ENCODE data around the gene PIGS. TPM values are rescaled to one million over a fixed set of nuclear protein-coding genes. Genes with fewer than 3 reads are reported as not detected.
A peak's percentile ranks its signal among the peaks of the same experiment; 100 is the strongest.
"Not testable (repeated sequence)": the region's sequence is repeated elsewhere in the genome, so short reads cannot be mapped to it uniquely, and the experiment has no call there.

The PIGS gene
- total RNA-seq, 1 experiment from 2014 or later, result 50.2 TPM

DNA sequence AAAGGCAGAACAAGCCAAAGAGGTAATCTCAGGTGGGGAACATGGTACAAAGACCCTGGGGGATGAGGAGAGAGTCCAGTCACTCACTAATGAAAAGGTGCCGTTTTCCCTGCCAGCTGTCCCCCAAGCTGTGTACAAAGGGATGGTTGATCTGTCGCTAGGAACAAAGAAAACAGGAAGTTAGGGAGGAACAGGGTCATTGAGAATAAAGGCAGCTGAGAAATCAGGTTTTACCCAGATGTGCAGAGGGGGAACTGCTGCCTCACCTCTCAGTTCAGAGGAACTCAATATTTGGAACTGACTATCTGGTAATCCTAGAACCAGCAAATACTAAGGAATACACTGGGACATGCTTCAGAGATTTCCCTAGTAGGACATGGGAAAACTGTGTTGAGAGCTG, 41.2 kb upstream of the PIGS start:
- Histone ChIP-seq H3K36me3 (ENCODE audit: insufficient read depth, low read length) (peaks cover 54% of the 10 kb centered on the region), H3K9me2 (replicated peaks; ENCODE audit: insufficient read depth, low read length) (no peaks in the 10 kb centered on the region)
- no peak for DNase-seq

DNA sequence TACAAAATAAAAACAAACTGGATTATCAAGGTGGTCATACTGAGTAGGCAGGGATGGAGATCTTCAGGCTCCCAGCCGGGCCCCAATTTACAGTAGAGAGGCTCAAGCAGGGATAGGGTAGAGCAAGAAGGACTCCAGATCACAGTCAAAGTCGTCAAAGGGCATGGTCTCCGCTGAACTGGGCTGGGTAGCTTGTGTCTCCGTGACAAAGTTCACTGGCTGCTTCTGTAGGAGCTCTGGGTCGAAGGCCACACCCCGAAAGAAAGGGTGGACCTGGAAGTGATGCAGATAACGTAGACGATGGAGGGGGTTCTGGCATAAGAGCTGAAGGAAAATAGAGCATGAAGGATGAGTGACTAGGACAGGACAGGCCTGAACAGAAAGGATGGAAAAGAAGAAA, 39.1 kb upstream of the PIGS start:
- no peaks in the 10 kb centered on the region for H3K27me3 ChIP-seq (ENCODE audit: low read length)
- no peaks in the 10 kb centered on the region for H3K79me2 ChIP-seq (ENCODE audit: low read length)
- no peak overlapping the region for H2AFZ ChIP-seq (ENCODE audit: low read length)
- H3K4me3 ChIP-seq (ENCODE audit: low read length), result no peak overlapping the region
- H3K4me1 ChIP-seq (ENCODE audit: low read length), result no peaks in the 10 kb centered on the region; the same call in 1 of the 2 replicates
- 0 out of 2 replicates have a peak, but pooled peaks cover 5% of the 10 kb centered on the region for H4K20me1 ChIP-seq (ENCODE audit: insufficient read depth, low read depth, low read length)
- H3K9me3 ChIP-seq (ENCODE audit: low read length), result no peaks in the 10 kb centered on the region
- no peak for DNase-seq
- H3K9me2 ChIP-seq (replicated peaks; ENCODE audit: insufficient read depth, low read length), result no peaks in the 10 kb centered on the region
- H3K27ac ChIP-seq (ENCODE audit: low read length), result no peak overlapping the region
- no peak overlapping the region for H3K4me2 ChIP-seq (ENCODE audit: low read depth, low read length, poor library complexity, severe bottlenecking)
- peaks cover 38% of the 10 kb centered on the region for H3K36me3 ChIP-seq (ENCODE audit: insufficient read depth, low read length)
- H3K9ac ChIP-seq (ENCODE audit: low read length), result no peak overlapping the region

More for the DNA sequence above, 41.2 kb upstream of the PIGS start:
- H3K4me2 ChIP-seq (ENCODE audit: low read depth, low read length, poor library complexity, severe bottlenecking), result no peak overlapping the region
- H4K20me1 ChIP-seq (ENCODE audit: insufficient read depth, low read depth, low read length), result 0 out of 2 replicates have a peak, but pooled peaks cover 5% of the 10 kb centered on the region
- H2AFZ ChIP-seq (ENCODE audit: low read length), result no peak overlapping the region
- no peaks in the 10 kb centered on the region; the same call in 1 of the 2 replicates for H3K4me1 ChIP-seq (ENCODE audit: low read length)
- no peak overlapping the region for H3K9ac ChIP-seq (ENCODE audit: low read length)
- H3K4me3 ChIP-seq (ENCODE audit: low read length), result no peak overlapping the region
- H3K79me2 ChIP-seq (ENCODE audit: low read length), result no peaks in the 10 kb centered on the region
- H3K27ac ChIP-seq (ENCODE audit: low read length), result no peak overlapping the region
- H3K9me3 ChIP-seq (ENCODE audit: low read length), result no peaks in the 10 kb centered on the region
- H3K27me3 ChIP-seq (ENCODE audit: low read length), result no peaks in the 10 kb centered on the region

DNA sequence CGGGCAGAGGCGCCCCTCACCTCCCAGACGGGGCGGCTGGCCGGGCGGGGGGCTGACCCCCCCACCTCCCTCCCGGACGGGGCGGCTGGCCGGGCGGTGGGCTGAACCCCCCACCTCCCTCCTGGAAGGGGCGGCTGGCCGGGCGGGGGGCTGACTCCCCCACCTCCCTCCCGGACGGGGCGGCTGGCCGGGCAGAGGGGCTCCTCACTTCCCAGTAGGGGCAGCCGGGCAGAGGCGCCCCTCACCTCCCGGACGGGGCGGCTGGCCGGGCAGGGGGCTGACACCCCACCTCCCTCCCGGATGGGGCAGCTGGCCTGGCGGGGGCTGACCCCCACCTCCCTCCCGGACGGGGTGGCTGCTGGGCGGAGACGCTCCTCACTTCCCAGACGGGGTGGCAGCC, 32.7 kb upstream of the PIGS start:
- H3K9me3 ChIP-seq (ENCODE audit: low read length); H3K9me2 ChIP-seq (replicated peaks; ENCODE audit: insufficient read depth, low read length); H4K20me1 ChIP-seq (ENCODE audit: insufficient read depth, low read depth, low read length); H3K4me3 ChIP-seq (ENCODE audit: low read length); H3K79me2 ChIP-seq (ENCODE audit: low read length); H3K27ac ChIP-seq (ENCODE audit: low read length); H3K27me3 ChIP-seq (ENCODE audit: low read length); H3K4me2 ChIP-seq (ENCODE audit: low read depth, low read length, poor library complexity, severe bottlenecking); DNase-seq; H3K9ac ChIP-seq (ENCODE audit: low read length); H2AFZ ChIP-seq (ENCODE audit: low read length): not testable (repeated sequence)
- H3K4me1 ChIP-seq (ENCODE audit: low read length), result peaks cover 28% of the 10 kb centered on the region
- H3K36me3 ChIP-seq (ENCODE audit: insufficient read depth, low read length), result peaks cover 13% of the 10 kb centered on the region

DNA sequence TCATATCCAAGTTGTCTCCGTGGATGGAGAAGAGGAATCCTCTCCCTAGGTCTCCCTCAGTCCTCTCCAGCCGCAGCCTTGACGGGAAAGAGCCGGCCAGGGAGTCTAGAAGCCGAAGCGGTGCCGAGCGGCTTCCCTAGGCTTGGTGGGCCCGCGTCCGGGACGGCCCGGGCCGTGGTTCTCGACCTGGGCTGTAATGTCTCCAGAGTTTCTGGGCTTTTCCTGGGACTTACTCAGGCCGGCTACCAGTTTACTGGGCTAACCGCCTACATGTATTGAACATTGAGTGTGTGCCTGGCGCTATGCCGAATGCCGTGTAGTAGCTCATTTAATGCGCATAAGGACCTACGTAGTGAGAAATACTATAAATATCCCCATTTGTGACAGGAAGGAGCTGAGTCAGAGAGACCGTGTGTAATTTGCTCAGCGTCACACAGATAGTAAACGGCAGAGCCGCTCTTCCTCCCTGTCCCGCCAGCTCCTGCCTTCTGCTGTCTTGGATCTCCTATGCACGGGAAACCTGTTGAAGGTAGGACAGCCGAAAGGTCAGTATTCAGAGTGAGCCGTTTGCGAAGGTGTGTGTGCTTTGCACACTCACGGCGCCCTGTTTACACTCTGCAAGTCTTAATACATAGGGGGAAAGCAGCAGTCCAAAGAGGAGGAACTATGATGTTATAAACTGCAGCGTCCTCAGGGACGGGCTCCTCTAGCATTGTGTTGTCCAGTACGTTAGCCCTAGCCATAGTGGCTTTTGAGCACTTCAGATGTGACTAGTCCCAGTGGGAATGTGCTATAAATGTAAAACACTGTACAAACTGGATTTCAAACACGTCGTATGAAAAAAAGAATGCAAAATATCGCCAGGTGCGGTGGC, 28.2 kb upstream of the PIGS start:
- no peaks in the 10 kb centered on the region for H3K9me2 ChIP-seq (replicated peaks; ENCODE audit: insufficient read depth, low read length)
- peak overlapping the region; percentile 87 for H3K27ac ChIP-seq (ENCODE audit: low read length)
- peak overlapping the region; percentile 13; the same call in 1 of the 2 replicates for H2AFZ ChIP-seq (ENCODE audit: low read length)
- peaks cover 24% of the 10 kb centered on the region for H3K79me2 ChIP-seq (ENCODE audit: low read length)
- H3K9ac ChIP-seq (ENCODE audit: low read length), result peak overlapping the region; percentile 90
- peaks cover 39% of the 10 kb centered on the region for H3K4me1 ChIP-seq (ENCODE audit: low read length)
- H3K4me2 ChIP-seq (ENCODE audit: low read depth, low read length, poor library complexity, severe bottlenecking), result peak overlapping the region; percentile 99
- H3K27me3 ChIP-seq (ENCODE audit: low read length), result no peaks in the 10 kb centered on the region
- no peaks in the 10 kb centered on the region for H4K20me1 ChIP-seq (ENCODE audit: insufficient read depth, low read depth, low read length)
- peak overlapping the region; percentile 88 for H3K4me3 ChIP-seq (ENCODE audit: low read length)
- no peaks in the 10 kb centered on the region for H3K9me3 ChIP-seq (ENCODE audit: low read length)
- H3K36me3 ChIP-seq (ENCODE audit: insufficient read depth, low read length), result no peaks in the 10 kb centered on the region; the same call in 1 of the 2 replicates
- DNase-seq, result peak; percentile 90

DNA sequence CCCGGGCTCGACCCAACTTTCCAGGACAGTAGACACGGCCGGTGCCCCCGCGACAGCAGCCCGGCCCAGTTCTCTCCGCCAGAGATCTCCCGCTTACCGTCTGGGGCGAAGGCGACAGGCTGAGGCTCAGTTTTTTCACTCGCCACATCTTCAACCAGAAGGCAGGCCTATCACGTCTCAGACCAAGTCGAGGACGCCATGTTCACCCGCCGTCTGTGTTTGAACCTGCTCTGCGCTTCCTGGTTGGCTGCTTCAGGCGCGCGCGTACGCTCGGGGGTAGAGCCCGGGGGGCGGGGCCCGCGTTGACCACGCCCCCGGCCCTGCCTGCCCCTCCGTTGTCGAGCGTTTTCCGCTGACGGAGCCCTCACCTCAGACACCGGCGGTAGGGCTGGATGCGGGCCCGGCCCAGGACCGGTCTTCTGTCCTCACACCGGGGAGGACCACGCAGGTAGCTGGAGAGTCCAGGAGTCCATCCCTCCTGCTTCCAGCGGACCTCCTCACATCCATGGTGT, 27.5 kb upstream of the PIGS start, which contains the start of gene SPAG5:
Gene SPAG5 (minus strand): TSS at position 227 of the 512 bp plus-strand sequence. CDS start 79 bp downstream, at position 148.
- peak within 1 kb of the TSS; percentile 87 for H3K27ac ChIP-seq (ENCODE audit: low read length)
- H4K20me1 ChIP-seq (ENCODE audit: insufficient read depth, low read depth, low read length), result no peaks in the 10 kb centered on the region
- H3K4me3 ChIP-seq (ENCODE audit: low read length), result peak within 1 kb of the TSS; percentile 88
- peak within 1 kb of the TSS; percentile 90 for H3K9ac ChIP-seq (ENCODE audit: low read length)
- no peaks in the 10 kb centered on the region; the same call in 1 of the 2 replicates for H3K36me3 ChIP-seq (ENCODE audit: insufficient read depth, low read length)
- peak within 1 kb of the TSS; percentile 99 for H3K4me2 ChIP-seq (ENCODE audit: low read depth, low read length, poor library complexity, severe bottlenecking)
- H3K27me3 ChIP-seq (ENCODE audit: low read length), result no peaks in the 10 kb centered on the region
- H3K9me2 ChIP-seq (replicated peaks; ENCODE audit: insufficient read depth, low read length), result no peaks in the 10 kb centered on the region
- H3K79me2 ChIP-seq (ENCODE audit: low read length), result peaks cover 27% of the 10 kb centered on the region
- peak; percentile 98 for DNase-seq
- H2AFZ ChIP-seq (ENCODE audit: low read length), result peak within 1 kb of the TSS; percentile 13; the same call in 1 of the 2 replicates
- peaks cover 39% of the 10 kb centered on the region for H3K4me1 ChIP-seq (ENCODE audit: low read length)
- no peaks in the 10 kb centered on the region for H3K9me3 ChIP-seq (ENCODE audit: low read length)

DNA sequence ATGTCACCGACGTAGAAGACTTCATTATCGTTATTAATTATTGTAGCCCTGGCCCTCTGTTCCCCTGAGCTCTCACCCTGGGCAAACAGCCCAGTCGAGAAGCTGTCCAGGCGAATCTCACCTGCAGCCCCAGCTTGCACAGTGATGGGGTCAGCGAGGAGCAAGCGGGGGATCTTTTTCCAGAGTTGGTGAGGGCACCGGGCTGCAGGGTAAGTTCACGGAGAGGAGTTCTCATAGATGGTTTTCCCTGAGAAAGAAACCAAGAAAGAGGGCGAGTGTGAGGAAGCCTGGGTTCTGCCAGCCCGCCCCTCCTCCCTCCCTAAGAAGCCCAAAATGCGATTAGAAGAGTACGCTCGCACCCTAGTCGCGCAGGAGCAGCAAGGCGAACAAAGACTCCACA, 27.1 kb upstream of the PIGS start:
- Histone ChIP-seq H3K27ac (ENCODE audit: low read length) (peak overlapping the region; percentile 87), H3K9me2 (replicated peaks; ENCODE audit: insufficient read depth, low read length) (no peaks in the 10 kb centered on the region), H3K4me3 (ENCODE audit: low read length) (peak overlapping the region; percentile 88), H3K9ac (ENCODE audit: low read length) (peak overlapping the region; percentile 90), H3K4me1 (ENCODE audit: low read length) (peaks cover 39% of the 10 kb centered on the region), H3K9me3 (ENCODE audit: low read length) (no peaks in the 10 kb centered on the region), H3K4me2 (ENCODE audit: low read depth, low read length, poor library complexity, severe bottlenecking) (peak overlapping the region; percentile 99), H4K20me1 (ENCODE audit: insufficient read depth, low read depth, low read length) (no peaks in the 10 kb centered on the region), H3K36me3 (ENCODE audit: insufficient read depth, low read length) (peaks cover under 1% of the 10 kb centered on the region; the same call in 1 of the 2 replicates), H2AFZ (ENCODE audit: low read length) (0 out of 2 replicates have a peak overlapping the region, but pooled peaks have one; percentile 7), H3K79me2 (ENCODE audit: low read length) (peaks cover 28% of the 10 kb centered on the region), H3K27me3 (ENCODE audit: low read length) (no peaks in the 10 kb centered on the region)
- no peak for DNase-seq

DNA sequence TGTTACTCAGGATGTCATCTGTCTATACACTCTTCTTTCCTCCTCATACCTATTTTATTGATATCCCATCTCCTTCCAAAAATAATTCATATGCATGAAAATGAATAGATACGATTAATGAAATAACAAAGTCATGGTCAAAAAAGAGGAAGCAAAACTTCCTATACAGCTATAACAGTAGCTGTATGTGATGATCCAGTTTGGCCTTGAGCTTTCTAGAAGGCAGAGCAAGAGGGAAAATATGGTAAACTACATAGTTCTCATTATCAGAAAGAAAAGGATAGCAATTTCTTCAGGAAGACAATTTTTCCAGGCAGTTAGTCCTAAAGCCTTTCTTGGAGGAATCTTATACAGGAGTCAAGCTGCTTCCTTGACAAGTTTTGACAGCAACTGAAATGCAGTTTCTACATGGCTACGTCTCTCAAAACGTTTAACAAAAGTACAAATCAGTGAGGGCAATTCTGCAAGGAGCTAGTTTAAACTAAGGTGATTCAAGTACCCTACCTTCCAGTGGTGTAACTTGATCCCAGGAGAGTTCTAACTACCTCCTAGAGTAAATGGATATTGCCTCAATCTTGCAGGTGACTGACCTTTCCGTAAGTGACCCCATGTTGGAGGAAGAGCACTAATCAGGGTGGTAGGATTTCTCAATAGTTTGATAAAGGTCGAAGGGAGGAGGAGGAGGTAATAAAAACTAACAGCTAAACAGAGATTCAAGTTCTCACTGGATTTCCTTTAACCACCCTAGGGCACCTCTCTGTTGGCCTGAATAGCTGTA, 26.5 kb upstream of the PIGS start:
- Histone ChIP-seq H3K27me3 (ENCODE audit: low read length) (no peaks in the 10 kb centered on the region), H3K9ac (ENCODE audit: low read length) (peak overlapping the region; percentile 90), H3K4me3 (ENCODE audit: low read length) (peak overlapping the region; percentile 88), H3K9me3 (ENCODE audit: low read length) (no peaks in the 10 kb centered on the region), H3K4me2 (ENCODE audit: low read depth, low read length, poor library complexity, severe bottlenecking) (peak overlapping the region; percentile 99), H3K4me1 (ENCODE audit: low read length) (peaks cover 39% of the 10 kb centered on the region), H4K20me1 (ENCODE audit: insufficient read depth, low read depth, low read length) (no peaks in the 10 kb centered on the region), H2AFZ (ENCODE audit: low read length) (no peak overlapping the region), H3K79me2 (ENCODE audit: low read length) (peaks cover 34% of the 10 kb centered on the region), H3K27ac (ENCODE audit: low read length) (peak overlapping the region; percentile 87), H3K36me3 (ENCODE audit: insufficient read depth, low read length) (peaks cover 6% of the 10 kb centered on the region), H3K9me2 (replicated peaks; ENCODE audit: insufficient read depth, low read length) (no peaks in the 10 kb centered on the region)
- peak; percentile 64 for DNase-seq
